Measurements from ENCODE around the gene MRNIP.

DNA sequence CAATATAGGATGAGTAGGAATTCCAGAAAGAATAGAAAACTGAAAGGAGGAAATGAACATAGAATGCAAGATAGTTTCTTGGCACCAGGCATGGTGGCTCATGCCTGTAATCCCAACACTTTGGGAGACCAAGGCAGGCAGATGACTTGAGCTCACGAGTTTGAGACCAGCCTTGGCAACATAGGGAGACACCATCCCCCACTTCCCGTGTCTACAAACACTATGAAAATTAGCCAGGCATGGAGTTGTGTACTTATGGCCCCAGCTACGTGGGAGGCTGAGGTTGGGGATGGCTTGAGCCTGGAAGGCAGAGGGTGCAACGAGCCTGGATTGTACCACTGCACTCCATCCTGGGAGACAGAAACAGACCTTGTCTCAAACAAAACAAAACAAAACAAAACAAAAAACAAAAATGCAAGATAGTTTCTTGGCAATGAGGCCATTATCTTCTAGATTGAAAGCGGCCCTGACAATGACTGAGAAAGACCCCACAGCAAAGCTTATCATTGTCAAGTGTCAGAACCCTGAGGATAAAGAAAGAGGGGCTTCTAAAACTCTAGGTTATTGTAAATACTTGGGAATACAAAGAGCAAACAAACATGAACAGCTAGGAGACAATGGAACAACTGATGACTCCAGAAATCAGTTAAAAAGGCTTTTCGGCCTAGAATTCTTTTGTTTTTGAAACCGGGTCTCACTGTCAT, 28.7 kb downstream of the MRNIP start:
- TF ChIP-seq, protein P1, sequence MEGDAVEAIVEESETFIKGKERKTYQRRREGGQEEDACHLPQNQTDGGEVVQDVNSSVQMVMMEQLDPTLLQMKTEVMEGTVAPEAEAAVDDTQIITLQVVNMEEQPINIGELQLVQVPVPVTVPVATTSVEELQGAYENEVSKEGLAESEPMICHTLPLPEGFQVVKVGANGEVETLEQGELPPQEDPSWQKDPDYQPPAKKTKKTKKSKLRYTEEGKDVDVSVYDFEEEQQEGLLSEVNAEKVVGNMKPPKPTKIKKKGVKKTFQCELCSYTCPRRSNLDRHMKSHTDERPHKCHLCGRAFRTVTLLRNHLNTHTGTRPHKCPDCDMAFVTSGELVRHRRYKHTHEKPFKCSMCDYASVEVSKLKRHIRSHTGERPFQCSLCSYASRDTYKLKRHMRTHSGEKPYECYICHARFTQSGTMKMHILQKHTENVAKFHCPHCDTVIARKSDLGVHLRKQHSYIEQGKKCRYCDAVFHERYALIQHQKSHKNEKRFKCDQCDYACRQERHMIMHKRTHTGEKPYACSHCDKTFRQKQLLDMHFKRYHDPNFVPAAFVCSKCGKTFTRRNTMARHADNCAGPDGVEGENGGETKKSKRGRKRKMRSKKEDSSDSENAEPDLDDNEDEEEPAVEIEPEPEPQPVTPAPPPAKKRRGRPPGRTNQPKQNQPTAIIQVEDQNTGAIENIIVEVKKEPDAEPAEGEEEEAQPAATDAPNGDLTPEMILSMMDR (IDR thresholded peaks at IDR 0.05), result no peak
- TF ChIP-seq POLR2A (IDR thresholded peaks at IDR 0.05), result no peak

All from body of pancreas (tissue), 4 donors.